ENCODE measurements around the gene SLC7A8.

The SLC7A8 gene

DNA sequence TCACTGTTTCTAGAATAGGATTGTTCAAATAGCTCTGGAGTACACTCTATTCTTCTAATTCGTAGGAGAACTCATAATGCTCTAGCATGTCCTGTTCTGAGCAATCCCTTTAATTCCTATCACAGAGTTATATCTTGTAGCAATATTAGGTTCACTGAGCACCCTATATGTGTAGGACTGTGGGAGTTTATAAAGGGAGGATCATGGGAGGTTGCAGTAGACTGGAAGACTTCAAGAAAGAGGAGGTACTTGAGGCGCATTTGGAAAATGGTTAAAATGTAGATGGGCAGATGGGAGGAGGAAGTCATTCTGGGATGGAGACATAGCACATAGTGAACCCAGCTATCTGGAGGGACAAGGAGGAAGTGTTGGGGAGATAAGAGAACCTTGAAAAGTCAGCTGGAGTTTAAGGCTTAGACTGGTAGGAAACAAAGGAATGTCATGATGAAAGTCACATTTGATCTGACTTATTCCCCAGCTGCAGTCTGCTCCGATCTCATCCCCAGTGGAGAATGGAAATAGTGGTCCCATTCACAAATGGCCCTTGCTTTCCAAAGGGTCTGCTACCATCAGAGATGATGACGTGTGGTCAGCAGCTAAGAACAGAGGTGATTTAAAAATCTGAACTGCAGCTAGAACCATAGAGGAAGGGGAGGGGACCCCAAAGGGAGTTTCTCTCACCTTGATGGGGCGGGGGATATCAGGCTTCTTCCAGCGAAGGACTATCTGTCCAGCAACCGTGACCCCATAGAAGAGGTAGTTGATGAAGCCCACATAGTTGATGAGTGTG is 54.3 kb downstream of the SLC7A8 start:
- DNase-seq: no peak

DNA sequence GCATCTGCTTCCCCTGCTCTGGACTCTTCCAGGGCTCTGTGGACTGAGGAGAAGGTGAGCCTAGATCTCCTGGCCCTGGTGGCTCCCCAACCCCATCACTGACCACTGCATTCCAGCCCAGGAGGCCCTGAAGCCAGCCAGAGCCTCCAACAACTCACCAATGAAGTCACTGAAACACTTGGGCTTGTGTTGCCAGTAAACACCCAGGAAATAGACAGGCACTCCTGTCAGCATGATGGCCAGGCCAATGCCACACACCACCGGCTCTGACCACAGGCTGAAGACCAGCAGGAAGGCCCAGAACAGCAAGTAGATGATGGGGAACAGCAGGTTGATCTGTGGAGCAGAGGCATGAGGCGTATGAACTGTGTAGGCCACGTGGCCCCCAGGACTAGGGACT is 55.6 kb downstream of the SLC7A8 start:
- no peak for DNase-seq

- DNase-seq: no peak
Observed at GRCh38 chr14:23126548-23127278, 56.7 kb downstream of the SLC7A8 start.

- no peak for DNase-seq
Observed at GRCh38 chr14:23125933-23126524, 57.4 kb downstream of the SLC7A8 start.

DNA sequence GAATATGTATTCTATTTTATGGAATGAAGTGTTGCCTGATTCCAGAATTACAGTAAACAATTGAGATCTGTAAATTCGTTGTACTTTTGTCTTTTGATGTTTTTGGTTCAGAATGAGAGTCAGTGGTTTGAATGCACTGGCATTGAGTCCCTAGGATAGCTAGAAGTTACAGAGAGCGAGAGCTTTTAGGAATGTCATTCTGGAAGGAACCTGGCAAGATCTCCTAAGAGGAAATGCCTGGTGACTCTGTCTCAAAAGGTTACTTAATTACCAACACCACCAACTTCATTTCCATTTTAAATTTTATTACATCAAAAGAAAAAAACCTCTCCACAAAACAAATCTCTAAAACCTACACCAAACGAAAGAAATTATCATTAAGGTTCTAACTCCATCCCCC is 58.4 kb downstream of the SLC7A8 start:
- DNase-seq: no peak

DNA sequence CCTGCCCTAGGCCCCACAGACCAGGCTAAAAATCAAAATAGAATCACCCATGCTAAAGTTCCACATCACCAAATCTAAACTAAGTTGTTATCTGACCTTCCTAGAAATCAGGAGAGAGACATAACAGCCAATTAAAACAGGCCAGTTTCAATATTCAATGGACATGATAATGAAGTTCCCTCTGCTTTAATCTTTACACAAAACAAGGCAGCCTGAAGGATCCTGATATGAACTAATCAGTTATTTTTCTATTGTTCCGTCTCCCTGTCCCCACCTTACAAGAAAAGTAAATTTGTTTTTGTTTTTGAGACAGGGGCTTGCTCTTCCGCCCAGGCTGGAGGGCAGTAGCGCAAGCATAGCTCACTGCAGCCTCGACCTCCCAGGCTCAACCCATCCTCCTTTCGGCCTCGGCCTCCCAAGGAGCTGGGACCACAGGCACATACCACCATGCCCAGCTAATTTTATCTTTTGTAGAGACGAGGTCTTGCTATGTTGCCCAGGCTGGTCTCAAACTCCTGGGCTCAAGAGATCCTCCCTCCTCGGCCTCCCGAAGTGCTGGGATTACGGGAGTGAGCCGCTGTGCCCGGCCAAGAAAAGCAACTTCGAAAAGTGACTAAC is 59.0 kb downstream of the SLC7A8 start:
- DNase-seq: no peak

- DNase-seq: peak; percentile 41
Observed at GRCh38 chr14:23123419-23123818, 60.0 kb downstream of the SLC7A8 start.

GRCh38 chr14:23122086-23122485 is 61.4 kb downstream of the SLC7A8 start:
- DNase-seq: no peak

- no peak for DNase-seq
Observed at GRCh38 chr14:23121361-23121771, 62.1 kb downstream of the SLC7A8 start.

DNA sequence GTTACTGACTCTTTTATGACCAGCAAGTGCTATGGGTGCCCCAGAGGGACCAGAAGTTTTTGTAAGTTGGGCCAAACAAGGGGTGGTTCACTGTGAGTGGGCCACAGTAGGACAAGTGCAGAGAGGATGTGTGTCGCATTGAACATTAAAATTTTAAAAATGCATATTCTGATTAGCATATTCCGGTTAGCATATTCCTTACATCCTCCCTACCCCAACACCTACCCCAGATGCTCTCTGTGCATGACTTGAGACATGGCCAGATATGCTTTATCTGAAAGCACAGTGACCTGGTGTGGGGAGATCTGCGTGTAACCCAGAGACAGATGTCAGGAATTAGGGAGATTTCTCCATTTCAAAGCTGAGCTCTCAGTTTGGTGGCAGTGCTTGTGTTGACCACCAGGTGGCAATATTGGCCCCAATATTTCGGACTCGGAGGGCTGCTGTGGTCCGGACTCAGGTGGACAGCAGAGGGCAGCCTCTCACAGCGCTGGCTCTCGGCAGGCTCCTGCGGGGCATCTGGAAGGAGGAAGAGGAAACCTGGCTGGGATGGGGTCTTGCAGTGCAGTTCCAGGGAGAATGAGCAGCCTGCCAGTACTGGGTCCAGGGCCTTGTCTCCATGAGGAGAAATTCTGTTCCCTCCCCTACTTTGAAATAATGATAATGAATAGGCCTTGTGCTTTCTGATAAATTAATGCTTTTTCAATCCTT is 62.8 kb downstream of the SLC7A8 start:
- peak; percentile 88 for DNase-seq

DNA sequence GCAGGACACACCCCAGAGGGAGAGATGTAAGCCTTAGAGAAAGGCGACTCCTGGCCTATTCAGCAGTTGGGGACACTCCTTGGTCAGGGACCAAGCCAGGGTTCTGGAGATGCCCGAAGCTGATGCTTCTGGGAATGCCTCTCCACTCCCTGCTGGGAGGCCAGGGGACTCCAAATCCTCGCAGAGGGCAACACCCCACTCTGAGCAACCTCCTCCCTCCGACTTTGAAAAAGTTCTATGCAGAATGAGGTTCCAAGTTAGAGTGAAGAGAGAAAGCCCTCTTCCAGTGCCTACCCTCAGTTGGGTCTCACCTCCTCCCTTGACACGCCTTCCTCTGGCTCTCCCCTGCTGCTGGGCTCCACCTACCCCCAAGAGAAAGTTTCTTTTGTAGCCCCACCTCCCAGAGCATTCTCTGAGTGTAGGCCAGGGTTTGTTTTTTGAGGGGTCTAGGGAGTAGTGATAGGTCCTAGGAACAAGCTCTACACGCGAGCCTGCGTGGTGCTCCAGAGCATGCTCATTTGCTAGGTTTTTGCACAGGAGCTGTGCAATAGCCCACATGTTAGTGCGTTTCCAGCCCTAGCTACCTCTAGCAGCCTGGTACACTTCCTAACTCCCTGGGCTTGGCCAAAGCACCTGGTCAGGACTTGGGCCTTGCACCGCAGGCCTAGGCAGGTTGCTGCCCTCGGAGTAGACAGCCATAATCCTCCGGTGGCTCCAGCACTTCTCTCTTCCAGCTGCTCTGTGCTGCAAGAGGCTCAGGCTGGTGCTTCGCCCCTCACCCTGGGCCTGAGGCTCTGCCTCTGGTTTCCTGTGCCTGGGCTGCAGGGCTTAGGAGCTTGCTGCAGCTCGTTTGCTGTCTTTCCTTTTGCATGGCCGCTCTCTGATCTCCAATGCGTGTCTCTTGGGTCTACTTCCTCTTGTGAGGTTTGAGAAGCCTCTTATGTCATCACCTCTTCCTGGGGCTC is 63.8 kb downstream of the SLC7A8 start:
- no peak for DNase-seq

DNA sequence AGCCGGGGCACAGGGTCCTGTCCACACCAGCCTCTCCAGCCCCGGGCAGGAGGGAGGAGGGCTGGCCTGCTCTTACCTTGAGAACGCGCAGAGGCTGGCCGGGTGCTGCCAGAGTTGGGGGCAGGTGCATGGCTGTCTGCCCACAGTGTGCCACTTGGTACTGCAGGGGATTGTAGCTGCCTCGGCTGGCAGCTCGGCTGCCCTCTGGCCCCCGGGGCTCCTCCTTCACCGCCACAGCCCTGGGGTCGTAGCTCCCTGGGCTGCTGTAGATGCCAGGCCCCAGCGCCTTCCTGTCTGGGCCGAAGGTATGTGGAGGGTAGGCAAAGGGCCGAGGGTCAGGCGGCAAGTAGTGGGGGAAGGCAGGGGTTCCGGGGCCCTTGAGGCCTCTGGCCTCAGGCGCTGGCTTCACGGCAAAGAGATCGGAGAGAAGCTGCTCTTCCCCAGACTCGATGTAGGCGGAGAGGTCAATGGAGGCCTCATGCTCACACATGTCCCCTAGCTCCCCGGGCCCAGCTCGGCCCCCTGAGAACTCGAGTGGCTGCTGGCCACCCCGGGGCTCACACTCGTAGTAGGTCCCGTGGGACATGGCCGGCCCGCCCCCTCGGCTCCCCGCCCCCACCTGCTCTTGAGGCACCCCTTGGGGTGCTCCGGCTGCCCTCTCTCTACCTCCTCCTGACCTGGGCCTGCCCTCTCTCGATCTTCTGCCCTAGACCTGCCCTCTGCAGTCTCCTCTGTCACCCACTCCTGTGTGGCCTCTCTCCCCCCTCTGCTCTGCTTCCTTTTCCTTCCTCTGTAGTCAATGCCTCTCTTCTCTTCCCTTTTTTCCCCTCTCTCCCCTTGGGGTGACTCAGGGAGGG is 64.7 kb downstream of the SLC7A8 start, which contains the start of gene CEBPE:
TSS of gene CEBPE (minus strand) at position 750 of the 857 bp plus-strand sequence. CDS start at position 586, 164 bp downstream.
- DNase-seq: no peak

DNA sequence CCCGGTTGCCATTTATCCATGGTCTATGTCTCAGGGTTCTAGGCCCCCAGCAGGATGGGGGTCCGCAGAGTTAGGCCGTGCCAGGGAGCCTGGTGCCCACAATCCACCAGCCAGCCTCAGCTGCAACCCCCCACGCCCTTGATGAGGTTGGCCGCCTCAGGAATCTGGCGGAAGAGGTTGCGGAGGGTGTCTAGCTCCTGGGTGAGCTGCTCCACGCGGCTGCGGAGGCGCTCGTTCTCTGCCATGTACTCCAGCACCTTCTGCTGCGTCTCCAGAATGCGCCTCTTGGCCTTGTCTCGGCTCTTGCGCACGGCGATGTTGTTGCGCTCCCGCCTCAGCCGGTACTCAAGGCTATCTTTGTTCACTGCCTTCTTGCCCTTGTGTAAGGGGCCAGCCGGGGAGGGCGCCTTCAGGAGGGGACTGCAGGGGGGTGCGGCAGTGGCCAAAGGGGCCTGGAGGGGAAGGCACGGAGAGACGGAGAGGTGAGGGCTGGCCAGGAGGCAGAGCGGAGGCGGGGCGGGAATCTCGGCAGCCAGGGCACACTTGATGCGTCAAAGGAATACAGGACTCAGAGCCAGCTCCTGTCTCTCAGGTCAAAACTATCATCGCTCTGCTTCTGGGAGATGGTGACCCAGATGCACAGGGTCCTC is 66.0 kb downstream of the SLC7A8 start:
- DNase-seq: no peak

DNA sequence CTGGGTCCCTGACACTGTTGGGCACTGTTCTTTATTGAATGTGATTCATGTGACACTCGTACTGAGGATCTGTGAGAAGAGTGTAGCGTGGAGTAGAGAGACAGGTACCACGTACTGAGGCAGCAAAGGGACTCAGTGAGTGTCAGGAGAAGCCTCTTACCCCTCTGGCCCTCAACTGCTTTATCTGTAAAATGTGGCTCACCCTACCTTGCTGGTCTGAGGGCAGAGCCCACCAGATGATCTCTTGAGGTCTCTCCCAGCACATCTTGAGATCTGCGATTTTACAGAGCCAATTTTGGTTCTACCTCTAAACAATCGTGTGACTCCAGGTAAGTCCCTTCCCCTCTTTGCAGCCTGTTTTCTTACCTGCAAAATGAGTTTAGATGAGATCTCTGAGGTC is 67.5 kb downstream of the SLC7A8 start:
- DNase-seq: no peak

DNA sequence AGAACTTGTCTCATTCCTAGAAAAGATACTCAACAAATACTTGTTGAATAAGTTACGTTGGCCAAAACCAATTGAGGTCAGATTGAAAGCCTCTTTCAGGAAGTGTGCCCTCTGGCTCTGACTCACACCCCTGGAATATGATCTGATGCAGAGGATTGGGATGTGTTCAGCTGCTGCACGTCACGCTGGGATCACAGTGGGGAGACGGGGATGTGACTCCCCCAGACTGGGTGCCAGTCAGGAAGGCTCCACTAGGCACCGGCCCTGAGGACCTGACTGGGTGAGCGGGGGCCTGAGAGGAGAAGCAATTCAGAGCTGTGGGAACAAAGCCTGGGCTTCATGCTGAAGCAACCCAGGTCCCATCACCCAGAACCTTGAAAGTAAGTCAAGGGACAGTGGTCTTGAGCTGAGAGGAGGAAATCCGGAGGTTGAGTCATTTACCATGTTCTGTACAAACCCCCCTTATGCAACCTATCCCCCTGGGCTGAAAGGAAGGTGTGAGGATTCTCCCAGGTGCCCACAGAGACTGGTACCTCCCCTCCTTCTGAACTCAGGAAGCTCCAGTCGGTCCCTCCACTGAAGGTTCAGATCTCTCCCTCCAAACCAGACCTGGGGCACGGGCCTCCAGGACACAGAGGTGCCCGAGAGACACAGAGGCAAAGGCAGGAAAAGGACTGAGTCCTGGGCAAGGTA is 68.3 kb downstream of the SLC7A8 start:
- no peak for DNase-seq

DNA sequence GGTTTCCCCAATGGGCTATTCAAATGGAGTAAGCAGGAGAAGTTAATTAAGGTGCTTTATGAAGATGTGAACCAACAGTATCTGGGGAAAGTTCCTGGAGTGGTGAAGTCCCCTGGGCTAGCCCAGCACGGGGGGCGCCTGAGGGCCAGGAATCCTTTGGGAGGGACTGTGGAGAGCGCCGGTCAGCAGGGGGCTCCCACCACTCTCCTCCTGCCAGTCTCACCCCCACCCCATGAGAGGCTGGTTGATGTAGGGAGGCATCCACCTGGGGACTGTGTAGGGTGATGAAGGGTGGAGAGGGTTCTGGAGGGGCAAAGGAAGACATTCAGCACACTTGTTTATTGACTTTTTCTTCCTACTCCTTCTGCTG is 68.8 kb downstream of the SLC7A8 start:
- no peak for DNase-seq

GRCh38 chr14:23114120-23114458 is 69.4 kb downstream of the SLC7A8 start:
- no peak for DNase-seq

- no peak for DNase-seq
Observed at GRCh38 chr14:23113431-23114119, 69.9 kb downstream of the SLC7A8 start.
